ENCODE results near the gene CENPF. TPM values are rescaled to one million over a fixed set of nuclear protein-coding genes. Genes with fewer than 3 reads are reported as not detected.

CENPF gene
- total and polyA plus RNA-seq, 9 of the 15 experiments (the other 6 are each of a cell fraction or from before 2014, with no cell fraction given), result 50.6 to 180 (median 98.3) TPM

DNA sequence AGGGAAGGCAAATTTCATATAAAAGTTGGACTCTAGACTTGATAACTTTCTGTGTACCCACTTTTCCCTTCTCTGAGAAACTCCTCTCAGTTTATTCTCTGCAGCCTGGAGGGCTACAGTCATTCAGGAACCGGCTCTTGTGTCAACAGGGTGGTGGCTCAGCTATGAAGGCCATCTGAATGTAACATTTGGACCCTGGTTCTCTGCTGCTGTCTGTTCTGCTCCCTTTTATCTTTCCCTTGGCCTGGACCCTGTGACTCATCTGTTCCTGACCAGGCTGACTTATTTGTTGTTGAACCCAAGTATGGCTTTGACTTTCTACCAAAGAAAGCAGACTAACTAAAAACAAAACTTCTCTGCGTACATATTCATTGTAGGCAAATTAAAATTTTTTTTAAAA lies 75.4 kb downstream of the CENPF start:
- CTCF ChIA-PET (ENCODE audit: low intra/inter-chr PET ratio), result no interaction called here
- Histone ChIP-seq H3K9ac (ENCODE audit: insufficient read depth in 1 of 2, low read depth in 2 of 2, low read length in 2 of 2) (no peak overlapping the region; a peak in 1 of 4 replicates), H3K79me2 (ENCODE audit: control insufficient read depth, insufficient read depth, low read length) (no peaks in the 10 kb centered on the region), H3K36me3 (ENCODE audit: control insufficient read depth, insufficient read depth, low read length) (no peaks in the 10 kb centered on the region), H3K4me1 (replicated peaks in 1 of 2; ENCODE audit: control insufficient read depth in 2 of 2, insufficient read depth in 2 of 2, low read length in 2 of 2) (no peaks in the 10 kb centered on the region), H3K9me3 (replicated peaks; ENCODE audit: control insufficient read depth, insufficient read depth, low read depth, low read length) (no peaks in the 10 kb centered on the region), H3K4me3 (no peak overlapping the region), H2AFZ (ENCODE audit: low read depth, low read length) (no peak overlapping the region), H3K4me2 (ENCODE audit: insufficient read depth, low read length) (no peak overlapping the region), H3K27ac (ENCODE audit: extremely low read depth, low read depth, low read length) (no peak overlapping the region), H4K20me1 (replicated peaks; ENCODE audit: control insufficient read depth, insufficient read depth, low read length) (no peaks in the 10 kb centered on the region), H3K27me3 (ENCODE audit: control insufficient read depth in 2 of 2, insufficient read depth in 2 of 2, low read length in 2 of 2) (no peaks in the 10 kb centered on the region), H3K9me1 (ENCODE audit: control insufficient read depth, insufficient read depth, low read length) (no peaks in the 10 kb centered on the region)
- FAIRE-seq (peak; percentile 61), DNase-seq (ENCODE audit: extremely low read depth in 1 of 4, low spot score in 3 of 4) (peak in 1 of 4 experiments; percentile 12), ATAC-seq (peak; percentile 57)
- TF ChIP-seq, protein P1, sequence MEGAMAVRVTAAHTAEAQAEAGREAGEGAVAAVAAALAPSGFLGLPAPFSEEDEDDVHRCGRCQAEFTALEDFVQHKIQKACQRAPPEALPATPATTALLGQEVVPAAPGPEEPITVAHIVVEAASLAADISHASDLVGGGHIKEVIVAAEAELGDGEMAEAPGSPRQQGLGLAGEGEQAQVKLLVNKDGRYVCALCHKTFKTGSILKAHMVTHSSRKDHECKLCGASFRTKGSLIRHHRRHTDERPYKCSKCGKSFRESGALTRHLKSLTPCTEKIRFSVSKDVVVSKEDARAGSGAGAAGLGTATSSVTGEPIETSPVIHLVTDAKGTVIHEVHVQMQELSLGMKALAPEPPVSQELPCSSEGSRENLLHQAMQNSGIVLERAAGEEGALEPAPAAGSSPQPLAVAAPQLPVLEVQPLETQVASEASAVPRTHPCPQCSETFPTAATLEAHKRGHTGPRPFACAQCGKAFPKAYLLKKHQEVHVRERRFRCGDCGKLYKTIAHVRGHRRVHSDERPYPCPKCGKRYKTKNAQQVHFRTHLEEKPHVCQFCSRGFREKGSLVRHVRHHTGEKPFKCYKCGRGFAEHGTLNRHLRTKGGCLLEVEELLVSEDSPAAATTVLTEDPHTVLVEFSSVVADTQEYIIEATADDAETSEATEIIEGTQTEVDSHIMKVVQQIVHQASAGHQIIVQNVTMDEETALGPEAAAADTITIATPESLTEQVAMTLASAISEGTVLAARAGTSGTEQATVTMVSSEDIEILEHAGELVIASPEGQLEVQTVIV (CRISPR knock-in tag; IDR thresholded peaks at IDR 0.05; ENCODE audit: borderline replicate concordance), result no peak
- TF ChIP-seq MBD2 (IDR thresholded peaks at IDR 0.05; ENCODE audit: borderline replicate concordance, low read depth), result no peak
- TF ChIP-seq NRF1 (conservative IDR thresholded peaks at IDR 0.05 in 1 of 2, IDR thresholded peaks at IDR 0.05 in 1 of 2), result no peak
- TF ChIP-seq CCNT2 (IDR thresholded peaks at IDR 0.05; ENCODE audit: borderline replicate concordance, extremely low read depth, insufficient read length, low read depth, low read length), result no peak
- TF ChIP-seq FOSL1 (tag; conservative IDR thresholded peaks at IDR 0.05), result 0 out of 2 replicates have a peak, but pooled peaks have one; percentile 28
- WGBS (ENCODE audit: insufficient coverage, low coverage, missing lambda C conversion rate), result 0% methylated on average over 2 of the region's 2 CpGs
- intact Hi-C loops (cut with micrococcal nuclease) (no loop called here), in situ Hi-C loops (cut with MboI) (no loop called here)
- BruUV-seq (replicated peaks), result no TSS peak
- POLR2A ChIA-PET, result no interaction called here
